ENCODE data around the gene DDI2.

Gene DDI2

GRCh38 chr1:15678578-15678977 is 61.3 kb downstream of the DDI2 start:
- no peak for TF ChIP-seq JUND (IDR thresholded peaks at IDR 0.05; ENCODE audit: low read depth)
- in situ Hi-C loops (cut with HindIII; ENCODE audit: low pct_unique_long_range_greater_than_20kb, low sequenced_read_pairs) = no loop called here
- peak in 1 of 2 experiments; percentile 28 for DNase-seq (ENCODE audit: low read depth in 1 of 2, low spot score in 1 of 2)

DNA sequence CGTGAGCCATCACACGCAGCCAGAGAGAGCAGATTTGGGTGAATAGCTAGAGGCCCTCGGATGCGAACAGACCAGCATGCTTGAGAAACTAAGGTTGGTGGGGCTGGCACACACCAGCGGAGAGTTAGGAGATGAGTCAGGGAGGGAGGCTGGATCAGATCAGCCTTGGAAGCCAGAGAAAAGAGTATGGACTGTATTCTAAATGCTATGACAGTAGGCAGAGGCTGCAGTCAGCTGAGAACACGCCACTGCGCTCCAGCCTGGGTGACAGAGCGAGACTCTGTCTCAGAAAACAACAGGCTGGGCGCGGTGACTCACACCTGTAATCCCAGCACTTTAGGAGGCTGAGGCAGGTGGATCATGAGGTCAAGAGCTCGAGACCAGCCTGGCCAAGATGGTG is 62.9 kb downstream of the DDI2 start:
- no peak for DNase-seq (ENCODE audit: low read depth in 1 of 2, low spot score in 1 of 2)
- TF ChIP-seq JUND (IDR thresholded peaks at IDR 0.05; ENCODE audit: low read depth) = no peak
- in situ Hi-C loops (cut with HindIII; ENCODE audit: low pct_unique_long_range_greater_than_20kb, low sequenced_read_pairs) = no loop called here

GRCh38 chr1:15680561-15681348 is 63.5 kb downstream of the DDI2 start:
- no peak for DNase-seq (ENCODE audit: low read depth in 1 of 2, low spot score in 1 of 2)
- in situ Hi-C loops (cut with HindIII; ENCODE audit: low pct_unique_long_range_greater_than_20kb, low sequenced_read_pairs) = no loop called here

GRCh38 chr1:15681349-15682292 is 64.4 kb downstream of the DDI2 start:
- no peak for TF ChIP-seq JUND (IDR thresholded peaks at IDR 0.05; ENCODE audit: low read depth)
- no peak for DNase-seq (ENCODE audit: low read depth in 1 of 2, low spot score in 1 of 2)
- in situ Hi-C loops (cut with HindIII; ENCODE audit: low pct_unique_long_range_greater_than_20kb, low sequenced_read_pairs) = no loop called here

More at GRCh38 chr1:15680561-15681348, 63.5 kb downstream of the DDI2 start:
- TF ChIP-seq JUND (IDR thresholded peaks at IDR 0.05; ENCODE audit: low read depth) = no peak

- no peak for TF ChIP-seq JUND (IDR thresholded peaks at IDR 0.05; ENCODE audit: low read depth)
- no peak for DNase-seq (ENCODE audit: low read depth in 1 of 2, low spot score in 1 of 2)
- in situ Hi-C loops (cut with HindIII; ENCODE audit: low pct_unique_long_range_greater_than_20kb, low sequenced_read_pairs) = no loop called here
Measured at GRCh38 chr1:15682936-15683341, 65.7 kb downstream of the DDI2 start.

- no peak for DNase-seq (ENCODE audit: low read depth in 1 of 2, low spot score in 1 of 2)
- in situ Hi-C loops (cut with HindIII; ENCODE audit: low pct_unique_long_range_greater_than_20kb, low sequenced_read_pairs) = no loop called here
- TF ChIP-seq JUND (IDR thresholded peaks at IDR 0.05; ENCODE audit: low read depth) = no peak
Measured at GRCh38 chr1:15683345-15684039, 66.2 kb downstream of the DDI2 start.

- peak; percentile 33 to 48 for DNase-seq (ENCODE audit: low read depth in 1 of 2, low spot score in 1 of 2)
- TF ChIP-seq JUND (IDR thresholded peaks at IDR 0.05; ENCODE audit: low read depth) = no peak
- in situ Hi-C loops (cut with HindIII; ENCODE audit: low pct_unique_long_range_greater_than_20kb, low sequenced_read_pairs) = no loop called here
Measured at GRCh38 chr1:15684042-15684461, 66.8 kb downstream of the DDI2 start, which contains the start of gene PLEKHM2. Gene PLEKHM2, plus strand, starts transcription at chr1:15684320. Its CDS starts 239 bp downstream, at chr1:15684559.

GRCh38 chr1:15684468-15685291 is 67.4 kb downstream of the DDI2 start:
- TF ChIP-seq JUND (IDR thresholded peaks at IDR 0.05; ENCODE audit: low read depth) = no peak
- in situ Hi-C loops (cut with HindIII; ENCODE audit: low pct_unique_long_range_greater_than_20kb, low sequenced_read_pairs) = no loop called here
- DNase-seq (ENCODE audit: low read depth in 1 of 2, low spot score in 1 of 2) = peak in 1 of 2 experiments; percentile 27

GRCh38 chr1:15685820-15686219 is 68.6 kb downstream of the DDI2 start:
- DNase-seq (ENCODE audit: low read depth in 1 of 2, low spot score in 1 of 2) = no peak
- TF ChIP-seq JUND (IDR thresholded peaks at IDR 0.05; ENCODE audit: low read depth) = no peak
- in situ Hi-C loops (cut with HindIII; ENCODE audit: low pct_unique_long_range_greater_than_20kb, low sequenced_read_pairs) = no loop called here

GRCh38 chr1:15687446-15687845 is 70.2 kb downstream of the DDI2 start:
- TF ChIP-seq JUND (IDR thresholded peaks at IDR 0.05; ENCODE audit: low read depth) = no peak
- in situ Hi-C loops (cut with HindIII; ENCODE audit: low pct_unique_long_range_greater_than_20kb, low sequenced_read_pairs) = no loop called here
- DNase-seq (ENCODE audit: low read depth in 1 of 2, low spot score in 1 of 2) = no peak

- DNase-seq (ENCODE audit: low read depth in 1 of 2, low spot score in 1 of 2) = no peak
- TF ChIP-seq JUND (IDR thresholded peaks at IDR 0.05; ENCODE audit: low read depth) = no peak
- in situ Hi-C loops (cut with HindIII; ENCODE audit: low pct_unique_long_range_greater_than_20kb, low sequenced_read_pairs) = no loop called here
Measured at GRCh38 chr1:15690317-15690716, 73.1 kb downstream of the DDI2 start.
